ENCODE results near the gene RACGAP1. TPM values are rescaled to one million over a fixed set of nuclear protein-coding genes. Genes with fewer than 3 reads are reported as not detected.

Gene RACGAP1
- total and polyA plus RNA-seq, 2 of the 8 experiments (the other 6 are each of a cell fraction or from before 2014, with no cell fraction given): 18.0 to 66.3 TPM

- Histone ChIP-seq H2BK120ac (replicated peaks; ENCODE audit: low read depth, low read length) (no peak overlapping the region), H2BK12ac (ENCODE audit: low read depth, low read length) (no peak overlapping the region), H3K79me2 (ENCODE audit: control insufficient read depth in 1 of 2, insufficient read depth in 2 of 2, low read length in 2 of 2) (no peaks in the 10 kb centered on the region), H3K4me2 (ENCODE audit: insufficient read depth in 1 of 2, low read depth in 2 of 2, low read length in 2 of 2) (no peak overlapping the region), H3K4ac (replicated peaks; ENCODE audit: insufficient read length, low read depth, low read length) (no peak overlapping the region), H4K8ac (ENCODE audit: extremely low read depth, insufficient read depth, low read length) (no peak overlapping the region), H3K23ac (ENCODE audit: insufficient read length) (no peak overlapping the region), H4K20me1 (replicated peaks in 1 of 2; ENCODE audit: control insufficient read depth in 1 of 2, insufficient read depth in 2 of 2, low read length in 2 of 2) (peaks cover 0 to 6% of the 10 kb centered on the region in 2 experiments), H3K18ac (ENCODE audit: extremely low read depth, low read length) (no peak overlapping the region), H4K91ac (replicated peaks; ENCODE audit: insufficient read length, low read length) (no peak overlapping the region), H3K9me3 (ENCODE audit: insufficient read depth in 2 of 2, low read depth in 1 of 2, low read length in 1 of 2) (no peaks in the 10 kb centered on the region), H3K23me2 (ENCODE audit: low read depth, low read length) (no peaks in the 10 kb centered on the region), H2BK20ac (ENCODE audit: low read length) (no peak overlapping the region), H2AK5ac (ENCODE audit: low read depth, low read length) (no peak overlapping the region), H3K27me3 (replicated peaks in 1 of 4; ENCODE audit: control insufficient read depth in 3 of 4, extremely low read depth in 1 of 4, insufficient read depth in 3 of 4, low read length in 3 of 4) (no peaks in the 10 kb centered on the region), H3K4me1 (replicated peaks in 1 of 4; ENCODE audit: control insufficient read depth in 3 of 4, insufficient read depth in 4 of 4, low read length in 3 of 4) (peaks cover 3 to 10% (median 6%) of the 10 kb centered on the region in 4 experiments; a peak in 6 of 7 replicates), H2BK15ac (ENCODE audit: low read length) (no peak overlapping the region), H3K56ac (replicated peaks; ENCODE audit: insufficient read length, low read depth, low read length) (no peak overlapping the region), H3K4me3 (ENCODE audit: extremely low read depth in 1 of 4, insufficient read depth in 2 of 4, low read depth in 3 of 4, low read length in 4 of 4) (no peak overlapping the region), H3K14ac (ENCODE audit: insufficient read length) (no peak overlapping the region), H4K5ac (ENCODE audit: insufficient read length, low read depth, low read length) (no peak overlapping the region), H3K79me1 (ENCODE audit: low read depth, low read length) (no peaks in the 10 kb centered on the region), H2AFZ (ENCODE audit: low read length) (no peak overlapping the region), H3K27ac (ENCODE audit: low read depth, low read length) (no peak overlapping the region), H2BK5ac (ENCODE audit: low read depth, low read length) (no peak overlapping the region; the same call in 1 of the 2 replicates), H3K36me3 (ENCODE audit: control insufficient read depth in 2 of 4, insufficient read depth in 4 of 4, low read length in 3 of 4) (peaks cover 2 to 18% (median 13%) of the 10 kb centered on the region in 4 experiments; a peak in 6 of 8 replicates), H3K9ac (replicated peaks in 1 of 4; ENCODE audit: extremely low read depth in 1 of 4, low read depth in 3 of 4, low read length in 3 of 4) (no peak overlapping the region)
- POLR2A ChIA-PET (ENCODE audit: partially characterized antibody): interaction anchor here (1.3 kb wide), 1 partner anchor 18 kb away, joined by 4 read pairs; no protein-coding TSS in a partner anchor
- FAIRE-seq: no peak
- CTCF ChIA-PET (ENCODE audit: partially characterized antibody): interaction anchor here (0.9 to 14.3 kb wide), 10 partner anchors 13 to 720 kb away, joined by 3 to 295 read pairs (median 4); partner anchors contain the start of genes AQP5 and AQP6
- WGBS, 2 experiments (ENCODE audit: extremely low coverage in 1 of 2, insufficient coverage in 1 of 2, insufficient read length in 1 of 2, insufficient replicate concordance in 2 of 2, low coverage in 1 of 2, low lambda C conversion rate in 2 of 2, missing lambda C conversion rate in 1 of 2): 82% methylated on average over 5 of the region's 5 CpGs; no CpG with 5 or more reads in 1 of the 2 experiments
- TF ChIP-seq YY1 (IDR thresholded peaks at IDR 0.05; ENCODE audit: low read depth, low read length) (no peak), CTBP2 (IDR thresholded peaks at IDR 0.05; ENCODE audit: borderline replicate concordance, insufficient read depth, insufficient read length, low read length) (no peak), TAF7 (optimal IDR thresholded peaks at IDR 0.05; ENCODE audit: borderline replicate concordance, low read depth, low read length) (no peak), ATF2 (IDR thresholded peaks at IDR 0.05; ENCODE audit: low read length) (no peak), SP4 (IDR thresholded peaks at IDR 0.05; ENCODE audit: low read length) (no peak), ATF3 (IDR thresholded peaks at IDR 0.05; ENCODE audit: insufficient read depth, low read depth, low read length) (no peak), KDM1A (IDR thresholded peaks at IDR 0.05; ENCODE audit: borderline replicate concordance, low read length) (no peak), TAF1 (IDR thresholded peaks at IDR 0.05; ENCODE audit: low read depth, low read length) (no peak), POU5F1 (IDR thresholded peaks at IDR 0.05; ENCODE audit: low read depth, low read length) (no peak), CBX5 (IDR thresholded peaks at IDR 0.05; ENCODE audit: low read depth, low read length) (no peak), SIN3A (conservative IDR thresholded peaks at IDR 0.05 in 1 of 2, IDR thresholded peaks at IDR 0.05 in 1 of 2; ENCODE audit: low read depth in 1 of 2, low read length in 2 of 2) (no peak), TBP (IDR thresholded peaks at IDR 0.05; ENCODE audit: low read depth, low read length) (no peak)
- DNase-seq (ENCODE audit: low read depth in 1 of 2, low spot score in 2 of 2): no peak
Observed at GRCh38 chr12:49985981-49986380, 39.3 kb downstream of the RACGAP1 start.
